NCI-H2107 treated with DMSO at 0.1 percent for 48 hours (cell line): ENCODE data around the gene GEMIN2.
"Not testable (repeated sequence)": the region's sequence is repeated elsewhere in the genome, so short reads cannot be mapped to it uniquely, and the experiment has no call there.

Experiments
- DNase-seq: peaks from one replicate; lab custom pipeline; 2025; ENCODE audit not compliant: unreplicated experiment; lab: John Stamatoyannopoulos, UW

Gene GEMIN2

GRCh38 chr14:39176263-39177167 is 62.4 kb downstream of the GEMIN2 start:
- no peak for DNase-seq

- no peak for DNase-seq
Observed at GRCh38 chr14:39177168-39177545, 63.0 kb downstream of the GEMIN2 start.

GRCh38 chr14:39179042-39179441 is 64.9 kb downstream of the GEMIN2 start:
- no peak for DNase-seq

- DNase-seq: no peak
Observed at GRCh38 chr14:39180553-39180952, 66.4 kb downstream of the GEMIN2 start.

- no peak for DNase-seq
Observed at GRCh38 chr14:39181026-39181692, 67.0 kb downstream of the GEMIN2 start.

- DNase-seq: no peak
Observed at GRCh38 chr14:39181693-39182047, 67.5 kb downstream of the GEMIN2 start.

GRCh38 chr14:39182770-39183684 is 68.9 kb downstream of the GEMIN2 start:
- DNase-seq: no peak

- DNase-seq: not testable (repeated sequence)
Observed at GRCh38 chr14:39183685-39184003, 69.5 kb downstream of the GEMIN2 start.

- no peak for DNase-seq
Observed at GRCh38 chr14:39184628-39185255, 70.6 kb downstream of the GEMIN2 start.

GRCh38 chr14:39185256-39186049 is 71.3 kb downstream of the GEMIN2 start:
- DNase-seq: no peak
